ENCODE measurements around the gene UNC45A.

Gene UNC45A

DNA sequence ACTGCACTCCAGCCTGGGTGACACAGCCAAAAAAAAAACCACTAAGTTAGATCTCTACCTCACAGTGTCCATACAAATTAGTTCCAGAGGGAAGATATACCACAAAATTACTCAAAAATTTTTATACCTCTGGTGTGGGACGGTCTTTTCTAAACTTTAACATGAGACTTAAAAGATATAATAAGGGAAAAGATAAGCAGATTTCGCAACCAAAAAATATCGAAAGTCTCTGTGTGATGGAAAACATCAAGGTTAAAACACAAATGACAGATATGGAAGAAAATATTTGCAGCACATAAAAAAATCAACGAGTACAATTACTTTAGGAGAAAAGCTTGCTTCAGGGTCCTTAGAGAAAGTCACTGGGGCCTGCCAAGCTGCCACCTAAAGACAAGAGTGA lies 13.2 kb upstream of the UNC45A start:
- ChIA-PET CTCF (interaction anchor here (1.0 to 6.9 kb wide), 3 partner anchors 11 to 26 kb away, joined by 3 to 82 read pairs (median 4); partner anchors contain the start of genes HDDC3, MAN2A2 and UNC45A), POLR2A (interaction anchor here (1.2 to 1.5 kb wide), 2 partner anchors 8 to 10 kb away, joined by 3 to 4 read pairs; partner anchors contain the start of gene HDDC3)
- H3K4me1 ChIP-seq (ENCODE audit: control insufficient read depth, insufficient read depth, low read length) = no peaks in the 10 kb centered on the region
- H3K4me3 ChIP-seq (ENCODE audit: low read depth, low read length) = no peak overlapping the region
- H3K9me3 ChIP-seq (ENCODE audit: control insufficient read depth, insufficient read depth, low read depth, low read length) = no peaks in the 10 kb centered on the region
- H3K27ac ChIP-seq (ENCODE audit: extremely low read depth, low read depth, low read length) = no peak overlapping the region
- peaks cover 27 to 50% of the 10 kb centered on the region in 2 experiments for H3K36me3 ChIP-seq (ENCODE audit: control insufficient read depth in 2 of 2, insufficient read depth in 1 of 2, low read length in 2 of 2)
- TF ChIP-seq, protein P1, sequence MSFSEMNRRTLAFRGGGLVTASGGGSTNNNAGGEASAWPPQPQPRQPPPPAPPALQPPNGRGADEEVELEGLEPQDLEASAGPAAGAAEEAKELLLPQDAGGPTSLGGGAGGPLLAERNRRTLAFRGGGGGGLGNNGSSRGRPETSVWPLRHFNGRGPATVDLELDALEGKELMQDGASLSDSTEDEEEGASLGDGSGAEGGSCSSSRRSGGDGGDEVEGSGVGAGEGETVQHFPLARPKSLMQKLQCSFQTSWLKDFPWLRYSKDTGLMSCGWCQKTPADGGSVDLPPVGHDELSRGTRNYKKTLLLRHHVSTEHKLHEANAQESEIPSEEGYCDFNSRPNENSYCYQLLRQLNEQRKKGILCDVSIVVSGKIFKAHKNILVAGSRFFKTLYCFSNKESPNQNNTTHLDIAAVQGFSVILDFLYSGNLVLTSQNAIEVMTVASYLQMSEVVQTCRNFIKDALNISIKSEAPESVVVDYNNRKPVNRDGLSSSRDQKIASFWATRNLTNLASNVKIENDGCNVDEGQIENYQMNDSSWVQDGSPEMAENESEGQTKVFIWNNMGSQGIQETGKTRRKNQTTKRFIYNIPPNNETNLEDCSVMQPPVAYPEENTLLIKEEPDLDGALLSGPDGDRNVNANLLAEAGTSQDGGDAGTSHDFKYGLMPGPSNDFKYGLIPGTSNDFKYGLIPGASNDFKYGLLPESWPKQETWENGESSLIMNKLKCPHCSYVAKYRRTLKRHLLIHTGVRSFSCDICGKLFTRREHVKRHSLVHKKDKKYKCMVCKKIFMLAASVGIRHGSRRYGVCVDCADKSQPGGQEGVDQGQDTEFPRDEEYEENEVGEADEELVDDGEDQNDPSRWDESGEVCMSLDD (tag by site-specific recombination; IDR thresholded peaks at IDR 0.05) = no peak
- TF ChIP-seq, protein P2, sequence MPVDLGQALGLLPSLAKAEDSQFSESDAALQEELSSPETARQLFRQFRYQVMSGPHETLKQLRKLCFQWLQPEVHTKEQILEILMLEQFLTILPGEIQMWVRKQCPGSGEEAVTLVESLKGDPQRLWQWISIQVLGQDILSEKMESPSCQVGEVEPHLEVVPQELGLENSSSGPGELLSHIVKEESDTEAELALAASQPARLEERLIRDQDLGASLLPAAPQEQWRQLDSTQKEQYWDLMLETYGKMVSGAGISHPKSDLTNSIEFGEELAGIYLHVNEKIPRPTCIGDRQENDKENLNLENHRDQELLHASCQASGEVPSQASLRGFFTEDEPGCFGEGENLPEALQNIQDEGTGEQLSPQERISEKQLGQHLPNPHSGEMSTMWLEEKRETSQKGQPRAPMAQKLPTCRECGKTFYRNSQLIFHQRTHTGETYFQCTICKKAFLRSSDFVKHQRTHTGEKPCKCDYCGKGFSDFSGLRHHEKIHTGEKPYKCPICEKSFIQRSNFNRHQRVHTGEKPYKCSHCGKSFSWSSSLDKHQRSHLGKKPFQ (tag by site-specific recombination; IDR thresholded peaks at IDR 0.05) = no peak
- TF ChIP-seq ZNF530 (tag by site-specific recombination; IDR thresholded peaks at IDR 0.05; ENCODE audit: low read depth) (no peak), ZNF423 (tag by site-specific recombination; IDR thresholded peaks at IDR 0.05) (no peak), ZNF366 (tag by site-specific recombination; conservative IDR thresholded peaks at IDR 0.05) (no peak), TRIM28 (IDR thresholded peaks at IDR 0.05; ENCODE audit: borderline replicate concordance, low read length) (no peak), ZNF701 (tag by site-specific recombination; IDR thresholded peaks at IDR 0.05) (no peak), ZNF132 (tag by site-specific recombination; IDR thresholded peaks at IDR 0.05; ENCODE audit: borderline replicate concordance) (no peak), ZNF777 (tag by site-specific recombination; IDR thresholded peaks at IDR 0.05; ENCODE audit: borderline replicate concordance) (no peak), SP7 (tag by site-specific recombination; IDR thresholded peaks at IDR 0.05) (no peak), ZNF660 (tag by site-specific recombination; IDR thresholded peaks at IDR 0.05) (no peak), SP3 (tag by site-specific recombination; IDR thresholded peaks at IDR 0.05) (no peak), HOXC10 (CRISPR knock-in tag; IDR thresholded peaks at IDR 0.05) (no peak), ZNF785 (tag by site-specific recombination; IDR thresholded peaks at IDR 0.05) (no peak), ZNF211 (tag by site-specific recombination; IDR thresholded peaks at IDR 0.05; ENCODE audit: low read depth) (no peak), ZNF510 (tag by site-specific recombination; IDR thresholded peaks at IDR 0.05; ENCODE audit: insufficient replicate concordance) (no peak)
- TF ChIP-seq, protein P3, sequence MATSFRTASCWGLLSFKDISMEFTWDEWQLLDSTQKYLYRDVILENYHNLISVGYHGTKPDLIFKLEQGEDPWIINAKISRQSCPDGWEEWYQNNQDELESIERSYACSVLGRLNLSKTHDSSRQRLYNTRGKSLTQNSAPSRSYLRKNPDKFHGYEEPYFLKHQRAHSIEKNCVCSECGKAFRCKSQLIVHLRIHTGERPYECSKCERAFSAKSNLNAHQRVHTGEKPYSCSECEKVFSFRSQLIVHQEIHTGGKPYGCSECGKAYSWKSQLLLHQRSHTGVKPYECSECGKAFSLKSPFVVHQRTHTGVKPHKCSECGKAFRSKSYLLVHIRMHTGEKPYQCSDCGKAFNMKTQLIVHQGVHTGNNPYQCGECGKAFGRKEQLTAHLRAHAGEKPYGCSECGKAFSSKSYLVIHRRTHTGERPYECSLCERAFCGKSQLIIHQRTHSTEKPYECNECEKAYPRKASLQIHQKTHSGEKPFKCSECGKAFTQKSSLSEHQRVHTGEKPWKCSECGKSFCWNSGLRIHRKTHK (tag by site-specific recombination; IDR thresholded peaks at IDR 0.05) = no peak
- TF ChIP-seq, protein P4, sequence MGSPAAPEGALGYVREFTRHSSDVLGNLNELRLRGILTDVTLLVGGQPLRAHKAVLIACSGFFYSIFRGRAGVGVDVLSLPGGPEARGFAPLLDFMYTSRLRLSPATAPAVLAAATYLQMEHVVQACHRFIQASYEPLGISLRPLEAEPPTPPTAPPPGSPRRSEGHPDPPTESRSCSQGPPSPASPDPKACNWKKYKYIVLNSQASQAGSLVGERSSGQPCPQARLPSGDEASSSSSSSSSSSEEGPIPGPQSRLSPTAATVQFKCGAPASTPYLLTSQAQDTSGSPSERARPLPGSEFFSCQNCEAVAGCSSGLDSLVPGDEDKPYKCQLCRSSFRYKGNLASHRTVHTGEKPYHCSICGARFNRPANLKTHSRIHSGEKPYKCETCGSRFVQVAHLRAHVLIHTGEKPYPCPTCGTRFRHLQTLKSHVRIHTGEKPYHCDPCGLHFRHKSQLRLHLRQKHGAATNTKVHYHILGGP (tag by site-specific recombination; IDR thresholded peaks at IDR 0.05) = no peak
